Measurements from ENCODE around the gene DNAH6.

DNAH6 gene

GRCh38 chr2:84636080-84636971 lies 120.0 kb downstream of the DNAH6 start:
- no peak for DNase-seq (ENCODE audit: low spot score)

- DNase-seq (ENCODE audit: low spot score) = no peak
Measured at GRCh38 chr2:84639751-84640150, 123.5 kb downstream of the DNAH6 start.

- DNase-seq (ENCODE audit: low spot score) = no peak
Measured at GRCh38 chr2:84640411-84640810, 124.1 kb downstream of the DNAH6 start.

DNA sequence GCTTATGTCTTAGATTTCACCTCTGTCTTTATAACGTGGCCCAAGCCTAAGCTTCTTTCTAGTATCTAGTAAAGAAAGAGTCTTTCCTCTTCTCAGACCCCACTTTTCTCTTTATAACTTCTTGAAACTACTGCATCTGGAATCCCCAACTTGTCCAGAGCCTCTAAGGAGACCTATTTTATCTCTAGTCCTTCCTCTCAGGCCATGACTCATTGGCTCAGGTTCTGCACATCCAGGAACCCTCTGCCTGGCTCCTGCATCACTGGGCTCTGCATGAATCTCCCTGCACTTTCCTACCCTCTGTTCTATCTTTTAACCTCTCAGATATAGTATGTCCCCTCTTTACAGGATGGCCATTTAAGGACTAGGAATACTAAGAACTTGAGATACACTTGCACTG lies 124.7 kb downstream of the DNAH6 start:
- no peak for DNase-seq (ENCODE audit: low spot score)

DNA sequence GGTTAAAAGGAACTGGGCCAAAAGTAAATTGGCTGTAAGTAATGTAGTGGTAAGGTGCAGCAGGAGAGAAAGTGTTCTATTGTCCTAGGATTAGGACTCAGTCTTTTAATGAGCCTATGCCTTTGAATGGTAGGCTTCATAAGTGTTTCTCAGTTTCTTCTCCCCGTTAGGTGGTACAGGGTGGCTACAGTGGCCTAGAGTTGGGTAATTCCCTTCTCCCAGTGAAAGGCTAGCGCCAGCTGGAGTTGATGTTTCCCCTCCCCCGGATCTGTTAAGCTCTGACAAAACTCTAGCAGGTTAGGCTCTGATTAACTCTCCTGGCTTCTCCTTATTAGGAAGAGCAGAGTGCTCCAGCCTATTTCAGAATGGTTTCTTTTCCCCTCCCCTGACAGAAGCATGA lies 127.7 kb downstream of the DNAH6 start:
- no peak for DNase-seq (ENCODE audit: low spot score)

GRCh38 chr2:84646514-84646913 lies 130.2 kb downstream of the DNAH6 start:
- DNase-seq (ENCODE audit: low spot score) = no peak

GRCh38 chr2:84647267-84647666 lies 131.0 kb downstream of the DNAH6 start:
- no peak for DNase-seq (ENCODE audit: low spot score)

- no peak for DNase-seq (ENCODE audit: low spot score)
Measured at GRCh38 chr2:84649058-84649457, 132.8 kb downstream of the DNAH6 start.

DNA sequence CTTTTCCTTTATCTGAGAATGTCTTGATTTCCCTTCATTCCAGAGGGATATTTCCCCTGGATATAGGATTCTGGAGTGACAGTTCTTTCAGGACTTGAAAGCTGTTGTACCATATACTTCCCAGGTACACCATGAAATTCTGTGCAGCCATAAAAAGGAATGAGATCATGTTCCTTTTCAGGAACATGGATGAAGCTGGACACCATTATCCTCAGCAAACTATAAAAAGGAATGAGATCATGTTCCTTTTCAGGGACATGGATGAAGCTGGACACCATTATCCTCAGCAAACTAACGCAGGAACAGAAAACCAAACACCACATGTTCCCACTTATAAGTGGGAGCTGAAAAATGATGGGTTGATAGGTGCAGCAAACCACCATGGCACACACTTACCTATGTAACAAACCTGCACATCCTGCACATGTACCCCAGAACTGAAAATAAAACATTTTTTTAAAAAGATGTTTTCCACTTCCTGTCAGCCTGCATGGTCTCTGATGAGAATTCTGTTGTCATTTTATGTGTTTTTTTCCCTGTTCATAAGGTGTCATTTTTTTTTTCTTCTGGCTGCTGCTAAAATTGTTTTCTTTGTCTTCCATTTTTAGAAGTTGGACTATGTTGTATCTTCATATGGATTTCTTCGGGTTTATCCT lies 133.3 kb downstream of the DNAH6 start:
- DNase-seq (ENCODE audit: low spot score) = no peak

DNA sequence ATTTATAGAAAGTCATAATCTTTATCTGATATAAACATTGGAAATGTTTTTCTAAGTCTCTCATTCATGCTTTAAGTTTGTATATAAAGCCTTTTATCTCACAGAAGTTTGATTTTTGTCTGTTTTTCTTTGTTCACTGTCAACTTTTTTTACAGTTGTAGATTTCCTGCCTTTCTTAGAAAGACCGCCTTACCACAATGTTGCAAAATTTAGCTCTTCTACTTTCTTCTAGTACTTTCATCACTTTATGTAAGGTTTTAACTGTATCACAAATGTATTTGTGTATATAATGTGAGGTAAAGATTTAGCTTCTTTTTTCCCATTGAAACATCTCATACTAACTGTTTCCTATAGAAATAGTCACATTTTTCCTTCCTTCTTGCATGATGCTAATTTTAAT lies 136.1 kb downstream of the DNAH6 start:
- no peak for DNase-seq (ENCODE audit: low spot score)

- DNase-seq (ENCODE audit: low spot score) = no peak
Measured at GRCh38 chr2:84653302-84653701, 137.0 kb downstream of the DNAH6 start.

GRCh38 chr2:84654414-84654813 lies 138.1 kb downstream of the DNAH6 start:
- no peak for DNase-seq (ENCODE audit: low spot score)

DNA sequence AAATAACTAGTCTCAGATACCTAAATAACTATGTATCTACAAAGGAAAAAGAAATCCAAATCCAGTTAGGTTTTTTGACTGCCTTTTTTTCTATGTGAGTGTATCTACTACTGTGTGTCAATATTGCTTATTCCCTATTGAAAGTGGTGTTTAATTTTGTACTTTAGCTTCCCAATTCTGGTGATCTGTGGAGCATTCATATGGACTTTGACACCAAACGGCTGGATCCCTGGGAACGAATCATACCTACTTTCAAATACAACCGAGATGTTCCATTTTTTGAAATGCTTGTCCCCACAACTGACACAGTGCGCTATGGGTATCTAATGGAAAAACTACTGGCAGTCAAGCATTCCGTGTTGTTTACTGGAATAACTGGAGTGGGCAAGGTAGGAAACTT lies 152.8 kb downstream of the DNAH6 start:
- DNase-seq (ENCODE audit: low spot score) = no peak

GRCh38 chr2:84674099-84674498 lies 157.8 kb downstream of the DNAH6 start:
- DNase-seq (ENCODE audit: low spot score) = no peak

DNA sequence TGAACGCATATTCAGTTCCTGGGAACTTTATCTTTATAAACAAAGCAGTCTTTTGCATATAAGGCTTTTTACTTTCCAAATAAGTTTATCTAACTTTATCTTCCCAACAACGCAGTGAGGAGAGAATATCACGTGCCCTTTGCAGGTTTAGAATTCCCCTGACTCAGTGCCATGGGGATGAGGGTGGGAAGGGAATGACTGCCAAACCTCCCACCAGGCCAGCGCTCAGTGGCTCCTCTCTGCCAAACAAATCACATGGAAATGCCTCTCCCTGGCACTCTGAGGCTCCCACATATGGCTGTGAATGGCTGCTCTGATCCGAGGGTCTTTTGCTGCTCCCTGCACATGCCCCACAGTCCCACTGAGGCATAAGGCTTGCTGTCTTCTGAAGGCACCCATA lies 158.3 kb downstream of the DNAH6 start:
- DNase-seq (ENCODE audit: low spot score) = no peak

DNA sequence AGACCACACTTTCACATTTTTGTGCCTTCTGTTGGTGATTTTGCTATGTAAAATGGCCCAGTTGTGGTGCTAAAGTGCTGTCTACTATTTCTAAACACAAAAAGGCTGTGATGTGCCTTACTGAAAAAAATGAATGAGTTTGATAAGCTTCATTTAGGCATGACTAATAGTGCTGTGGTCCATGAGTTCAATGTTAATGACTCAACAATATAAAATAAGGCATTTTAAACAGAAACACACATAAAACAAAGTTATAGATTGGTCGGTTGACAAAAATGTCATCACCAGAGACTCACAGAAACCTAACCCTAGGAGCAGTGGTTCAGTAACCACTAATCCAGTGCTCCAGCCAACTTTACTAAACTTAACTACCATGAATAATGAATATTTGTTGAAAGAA lies 160.0 kb downstream of the DNAH6 start:
- DNase-seq (ENCODE audit: low spot score) = no peak

DNA sequence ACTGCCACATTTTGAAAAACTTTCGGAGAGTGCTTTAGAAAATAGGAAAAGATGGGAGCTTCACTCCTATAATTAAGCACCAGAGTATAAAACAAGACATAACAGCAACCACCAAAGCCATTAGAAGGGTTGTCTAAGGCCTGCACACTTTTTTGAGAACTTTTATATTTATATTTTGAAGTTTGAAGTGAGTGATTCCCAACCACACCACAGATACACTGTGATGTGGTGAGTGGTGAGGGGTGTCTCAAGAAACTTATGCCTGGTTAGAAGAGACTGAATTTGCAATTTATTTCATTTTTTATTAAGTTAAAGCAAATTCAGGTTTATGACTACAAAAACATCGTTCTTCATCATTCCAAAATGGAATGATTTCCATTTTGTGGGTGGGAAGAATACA lies 161.9 kb downstream of the DNAH6 start:
- DNase-seq (ENCODE audit: low spot score) = no peak

- DNase-seq (ENCODE audit: low spot score) = no peak
Measured at GRCh38 chr2:84686783-84687476, 170.6 kb downstream of the DNAH6 start.

DNA sequence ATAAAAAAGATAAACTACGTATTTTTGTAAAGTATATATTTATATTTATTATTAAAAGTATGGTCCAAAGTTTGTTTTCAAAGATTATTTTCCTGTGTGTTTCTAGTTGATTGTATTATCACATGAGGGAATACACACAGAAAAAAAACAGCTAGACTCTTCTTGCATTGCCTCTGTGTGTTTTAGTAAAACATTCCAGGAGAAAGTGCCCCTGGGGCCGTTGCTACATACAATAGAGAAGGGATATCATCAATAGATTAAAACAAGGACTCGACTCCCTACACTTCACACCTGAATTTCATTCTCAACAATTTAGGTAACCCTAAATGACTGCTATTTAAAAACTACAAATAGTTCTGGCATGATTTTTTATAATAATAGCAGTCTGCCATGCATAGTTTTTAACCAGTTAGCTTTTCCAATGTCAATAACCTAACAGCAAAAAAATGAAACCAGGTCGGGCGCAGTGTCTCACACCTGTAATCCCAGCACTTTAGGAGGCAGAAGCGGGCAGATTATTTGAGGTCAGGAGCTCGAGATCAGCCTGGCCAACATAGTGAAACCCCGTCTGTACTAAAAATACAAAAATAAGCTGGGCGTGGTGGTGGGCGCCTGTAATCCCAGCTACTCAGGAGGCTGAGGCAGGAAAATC lies 171.3 kb downstream of the DNAH6 start:
- no peak for DNase-seq (ENCODE audit: low spot score)

DNA sequence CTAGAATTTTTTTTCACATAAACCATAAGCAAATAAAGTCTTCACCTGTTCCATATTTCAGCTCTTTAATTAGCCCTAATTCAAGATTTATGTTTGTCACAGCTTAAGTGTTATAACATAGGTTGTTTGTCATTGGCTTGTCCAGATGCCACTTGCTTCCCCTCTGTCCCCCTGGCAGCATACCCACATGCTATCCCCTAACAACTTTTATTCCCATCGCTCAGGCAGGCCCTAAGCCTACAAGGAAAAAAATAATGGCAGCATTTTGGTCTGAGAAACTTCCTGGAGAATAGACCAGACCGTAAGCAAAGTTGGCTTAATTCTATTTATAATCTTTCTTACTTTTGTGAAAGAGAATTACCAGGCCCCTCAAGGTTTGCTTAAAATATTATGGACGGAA lies 173.9 kb downstream of the DNAH6 start:
- no peak for DNase-seq (ENCODE audit: low spot score)

GRCh38 chr2:84694088-84694622 lies 177.9 kb downstream of the DNAH6 start:
- DNase-seq (ENCODE audit: low spot score) = no peak

DNA sequence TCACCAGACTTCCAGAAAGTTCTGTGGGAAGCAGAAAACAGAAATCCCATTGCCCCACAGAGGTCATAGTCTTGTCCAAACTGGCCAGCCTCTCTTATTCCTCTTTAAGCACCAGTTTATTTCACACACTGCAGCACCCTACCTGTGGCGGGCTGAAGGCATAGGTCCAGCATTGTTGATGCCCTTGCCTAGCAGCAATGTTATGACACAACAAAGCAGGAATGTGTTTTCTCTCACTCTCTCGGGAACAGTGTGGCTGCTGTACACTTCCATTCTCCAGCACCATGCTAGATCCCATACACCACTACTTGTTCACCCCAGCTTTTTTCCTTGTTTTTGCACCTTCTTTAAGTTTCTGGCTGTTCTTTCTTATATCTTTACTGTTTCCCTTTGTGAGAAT lies 181.6 kb downstream of the DNAH6 start:
- no peak for DNase-seq (ENCODE audit: low spot score)

All from hematopoietic multipotent progenitor cell treated with erythropoietin and hydrocortisone succinate and interleukin-3 and kit ligand, for 15 days (in vitro differentiated cells).